Endothelial cell of umbilical vein (primary cell): ENCODE results near the gene STYX. TPM values are rescaled to one million over a fixed set of nuclear protein-coding genes. Genes with fewer than 3 reads are reported as not detected.

Source experiments
- BruUV-seq: library from RNA; stranded (reverse); fragments of 400-500 nt; replicated peaks from 2 replicates; lab custom pipeline; 2021; lab: Mats Ljungman, UMichigan
- CTCF ChIA-PET: fragments of 300-600, 350-600 bp; sonication (Branson Sonifier 250); formaldehyde crosslinking; loops from one replicate; lab custom pipeline; 2021; ENCODE audit warnings: antibody characterized with exemption, inconsistent platforms; lab: Charles Lee
- POLR2A ChIA-PET: fragments of 300-600, 350-600 bp; sonication (Branson Sonifier 250); formaldehyde crosslinking; loops from one replicate; lab custom pipeline; 2021; ENCODE audit warnings: antibody characterized with exemption, inconsistent platforms; lab: Charles Lee
- DNase-seq: peaks from one replicate; pipeline ENCODE4 v3.0.0-alpha.2; 2011; ENCODE audit warnings: low read depth, low spot score
- FAIRE-seq: peaks from 2 replicates; lab custom pipeline; 2011; peaks lifted over from hg19 to GRCh38; lab: Jason Lieb, UNC
- H2AFZ ChIP-seq: 2 replicates; pipeline ENCODE4 v1.6.0; 2012; ENCODE audit warnings: low read depth, low read length, control low read depth, inconsistent platforms
- H3K27ac ChIP-seq: 2 replicates; pipeline ENCODE4 v1.5.1; 2011; ENCODE audit warnings: low read depth, mild to moderate bottlenecking, control low read depth, low read length, moderate library complexity; ENCODE audit not compliant: insufficient read depth
- H3K27me3 ChIP-seq, 2 experiments: 2 replicates each; pipeline versions ENCODE4 v1.6.0 to v1.6.1; 2011; ENCODE audit warnings: low read length in 2 of 2, mixed read lengths in 1 of 2; ENCODE audit not compliant: control insufficient read depth in 2 of 2, insufficient read depth in 2 of 2
- H3K36me3 ChIP-seq, 2 experiments: 2 replicates in 1 of 2; 3 replicates in 1 of 2; pipeline ENCODE4 v1.5.1; 2011; ENCODE audit warnings: low read length in 2 of 2, mild to moderate bottlenecking in 1 of 2, moderate library complexity in 1 of 2; ENCODE audit not compliant: control insufficient read depth in 2 of 2, insufficient read depth in 2 of 2; ENCODE audit errors: extremely low read depth in 1 of 2
- H3K4me1 ChIP-seq: 3 replicates; pipeline ENCODE4 v1.5.1; 2011; ENCODE audit warnings: mild to moderate bottlenecking, low read length; ENCODE audit not compliant: control insufficient read depth, insufficient read depth; ENCODE audit errors: extremely low read depth
- H3K4me2 ChIP-seq: 2 replicates; pipeline ENCODE4 v1.6.1; 2011; ENCODE audit warnings: low read length, control low read depth, mixed read lengths; ENCODE audit not compliant: insufficient read depth
- H3K4me3 ChIP-seq, 3 experiments: fragments of 200-600 bp in 1 of 3; sonication (generic), shearing (Covaris generic) in 1 of 3; replicated peaks in 1 of 3; 2 replicates each; pipeline ENCODE4 v1.5.1; 2011 to 2016; ENCODE audit warnings: control low read depth in 3 of 3, low read length in 3 of 3, mild to moderate bottlenecking in 2 of 3, inconsistent platforms in 1 of 3, low read depth in 1 of 3, moderate library complexity in 1 of 3; ENCODE audit not compliant: insufficient read depth in 1 of 3
- H3K79me2 ChIP-seq: 2 replicates; pipeline ENCODE4 v1.6.0; 2012; ENCODE audit warnings: low read length, inconsistent platforms; ENCODE audit not compliant: control insufficient read depth, insufficient read depth
- H3K9ac ChIP-seq: replicated peaks from 2 replicates; pipeline ENCODE3; 2011; ENCODE audit warnings: low read length, control low read depth; ENCODE audit not compliant: insufficient read depth; ENCODE audit errors: extremely low read depth
- H3K9me1 ChIP-seq: replicated peaks from 3 replicates; pipeline ENCODE4 v1.6.0; 2011; ENCODE audit warnings: mild to moderate bottlenecking, low read length; ENCODE audit not compliant: control insufficient read depth, insufficient read depth; ENCODE audit errors: extremely low read depth
- H3K9me3 ChIP-seq: replicated peaks from 2 replicates; pipeline ENCODE4 v1.5.1; 2012; ENCODE audit warnings: low read length, inconsistent platforms; ENCODE audit not compliant: control insufficient read depth, insufficient read depth
- H4K20me1 ChIP-seq: replicated peaks from 2 replicates; pipeline ENCODE3; 2011; ENCODE audit warnings: mild to moderate bottlenecking, low read length; ENCODE audit not compliant: control insufficient read depth, insufficient read depth; ENCODE audit errors: extremely low read depth
- CTCF ChIP-seq, 2 donors: IDR thresholded peaks; 1 replicate in 1 of 2; 2 replicates in 1 of 2; pipeline ENCODE4 v1.5.1; 2011; ENCODE audit warnings: low read length in 2 of 2, mild to moderate bottlenecking in 2 of 2, moderate library complexity in 2 of 2, control low read depth in 1 of 2, inconsistent platforms in 1 of 2, low read depth in 1 of 2; ENCODE audit not compliant: insufficient read depth in 1 of 2; ENCODE audit errors: extremely low read depth in 1 of 2
- FOS ChIP-seq: IDR thresholded peaks from 2 replicates; pipeline ENCODE4 v1.6.1; 2011; ENCODE audit warnings: mild to moderate bottlenecking, low read length, moderate library complexity, borderline replicate concordance; ENCODE audit not compliant: insufficient read depth
- GATA2 ChIP-seq: IDR thresholded peaks from 2 replicates; pipeline ENCODE4 v1.7.0; 2011; ENCODE audit warnings: low read depth, mild to moderate bottlenecking, moderate library complexity, mixed read lengths, low read length; ENCODE audit not compliant: insufficient read length, insufficient read depth
- JUN ChIP-seq: IDR thresholded peaks from 2 replicates; pipeline ENCODE4 v1.6.1; 2011; ENCODE audit warnings: borderline replicate concordance, low read depth; ENCODE audit not compliant: insufficient read length, insufficient read depth
- MAX ChIP-seq: IDR thresholded peaks from 2 replicates; pipeline ENCODE4 v1.6.1; 2011; ENCODE audit not compliant: insufficient read depth, insufficient read length
- MYC ChIP-seq: IDR thresholded peaks from one replicate; pipeline ENCODE4 v1.6.1; 2011; ENCODE audit warnings: mild to moderate bottlenecking, low read depth, low read length
- POLR2A ChIP-seq: IDR thresholded peaks from 2 replicates; pipeline ENCODE4 v1.6.1; 2012; ENCODE audit warnings: low read depth, mild to moderate bottlenecking, control low read depth, low read length
- POLR2AphosphoS5 ChIP-seq: IDR thresholded peaks from 2 replicates; pipeline ENCODE4 v1.6.1; 2012; ENCODE audit warnings: low read depth, mild to moderate bottlenecking, control low read depth, low read length, moderate library complexity; ENCODE audit not compliant: insufficient read depth
- dilution Hi-C: fragments of 300-500 bp; cut with MboI; formaldehyde crosslinking; loops from one replicate; pipeline ENCODE4 v1.15.0; 2019; ENCODE audit warnings: low sequenced_read_pairs; ENCODE audit not compliant: extremely low pct_ligation_motif_present
- intact Hi-C: fragments of 100-400 bp; cut with micrococcal nuclease; formaldehyde crosslinking; loops from one replicate; pipeline ENCODE4 v1.10.0; 2022
- polyA plus RNA-seq, 4 experiments: library from polyadenylated mRNA; depleted of rRNA in 3 of 4; stranded (reverse) in 3 of 4; unstranded in 1 of 4; fragments of >200 nt; gene quantifications; 2 replicates each; pipeline versions ENCODE4 v1.2.1 to v1.2.3, GENCODE V29; 2011 to 2012; ENCODE audit warnings: missing spikeins in 1 of 4
- total RNA-seq: library from RNA; stranded (reverse); gene quantifications from 2 replicates; pipeline ENCODE4 v1.2.3, GENCODE V29; 2021

The STYX gene
- total and polyA plus RNA-seq, 2 donors (not counting 3 experiments of a cell fraction or from before 2014, with no cell fraction given) = 6.2 to 21.3 TPM

GRCh38 chr14:52793061-52793460 lies 63.1 kb downstream of the STYX start:
- Histone ChIP-seq H3K79me2 (peaks cover 31% of the 10 kb centered on the region), H3K4me1 (peaks cover 25% of the 10 kb centered on the region), H3K9ac (no peak overlapping the region), H3K4me3 (no peak overlapping the region), H3K9me1 (no peaks in the 10 kb centered on the region), H4K20me1 (no peaks in the 10 kb centered on the region), H2AFZ (no peak overlapping the region), H3K36me3 (no peaks in the 10 kb centered on the region), H3K9me3 (no peaks in the 10 kb centered on the region), H3K4me2 (no peak overlapping the region), H3K27me3 (no peaks in the 10 kb centered on the region), H3K27ac (no peak overlapping the region)
- DNase-seq (no peak), FAIRE-seq (no peak)
- no TSS peak for BruUV-seq
- CTCF ChIA-PET = no interaction called here
- dilution Hi-C loops = no loop called here
- TF ChIP-seq FOS = no peak
- no peak for TF ChIP-seq GATA2
- TF ChIP-seq JUN = no peak
- no peak for TF ChIP-seq MAX
- no peak for TF ChIP-seq POLR2A
- no peak for TF ChIP-seq CTCF (IDR thresholded peaks at IDR 0.05; ENCODE audit: extremely low read depth in 1 of 2, insufficient read depth in 1 of 2, low read depth in 1 of 2, low read length in 2 of 2)
- no peak for TF ChIP-seq POLR2AphosphoS5
- TF ChIP-seq MYC = no peak
- POLR2A ChIA-PET = no interaction called here
- intact Hi-C loops = loop anchor here (2.0 to 5.0 kb wide), 2 partner anchors 30 to 124 kb away; no protein-coding TSS in a partner anchor
